ENCODE results near the gene GOLPH3. TPM values are rescaled to one million over a fixed set of nuclear protein-coding genes. Genes with fewer than 3 reads are reported as not detected.

The GOLPH3 gene
- total and polyA plus RNA-seq, 2 of the 4 experiments (the other 2 are of a cell fraction), result 38.2 to 41.3 TPM

DNA sequence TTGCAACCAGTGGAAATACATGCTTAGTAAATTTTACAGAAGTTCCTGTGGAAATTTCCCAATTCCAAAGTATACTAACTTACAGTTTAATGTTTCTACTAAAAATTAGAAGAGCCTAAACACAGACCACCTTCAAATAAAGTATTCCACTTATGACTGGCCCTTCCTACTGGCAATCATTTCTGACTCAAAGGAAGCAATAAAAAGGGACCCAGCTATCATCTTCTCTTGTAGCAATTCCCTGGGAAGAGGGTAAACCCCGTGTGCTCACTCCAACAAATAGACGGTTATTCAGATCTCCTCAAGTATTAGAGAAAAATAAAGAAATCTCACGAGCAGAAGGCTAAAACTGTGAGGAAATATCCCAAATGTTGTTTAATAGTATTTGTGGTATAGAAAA is 43.3 kb downstream of the GOLPH3 start:
- H3K23ac ChIP-seq (ENCODE audit: low read depth, low read length), result no peak overlapping the region
- H3K27ac ChIP-seq (ENCODE audit: insufficient read depth, low read length), result no peak overlapping the region
- H2AK5ac ChIP-seq (ENCODE audit: low read depth, low read length), result no peak overlapping the region
- H3K18ac ChIP-seq (ENCODE audit: low read depth, low read length), result no peak overlapping the region
- H4K91ac ChIP-seq (ENCODE audit: insufficient read depth, low read depth, low read length), result no peak overlapping the region
- TF ChIP-seq RCOR1 (IDR thresholded peaks at IDR 0.05; ENCODE audit: insufficient replicate concordance, low read length), result no peak
- TF ChIP-seq RAD21 (IDR thresholded peaks at IDR 0.05; ENCODE audit: low read length), result no peak
- TF ChIP-seq CEBPB (IDR thresholded peaks at IDR 0.05; ENCODE audit: low read depth, low read length), result no peak
- no peak for TF ChIP-seq MAZ (IDR thresholded peaks at IDR 0.05; ENCODE audit: borderline replicate concordance, low read depth, low read length)
- TF ChIP-seq ELK1 (IDR thresholded peaks at IDR 0.05; ENCODE audit: borderline replicate concordance, low read depth, low read length), result no peak
- TF ChIP-seq MXI1 (IDR thresholded peaks at IDR 0.05; ENCODE audit: borderline replicate concordance, low read depth, low read length), result no peak
- no peak for TF ChIP-seq NFE2L2 (IDR thresholded peaks at IDR 0.05; ENCODE audit: low read depth, low read length)
- TF ChIP-seq MAFK (IDR thresholded peaks at IDR 0.05; ENCODE audit: low read depth, low read length), result no peak
- no peak for TF ChIP-seq USF2 (IDR thresholded peaks at IDR 0.05; ENCODE audit: low read depth, low read length)
- TF ChIP-seq SMC3 (IDR thresholded peaks at IDR 0.05; ENCODE audit: low read depth, low read length), result no peak
- no peak for TF ChIP-seq RFX5 (IDR thresholded peaks at IDR 0.05; ENCODE audit: low read depth, low read length)
- no peak for TF ChIP-seq CHD1 (IDR thresholded peaks at IDR 0.05; ENCODE audit: low read depth, low read length)
- TF ChIP-seq, protein P1, sequence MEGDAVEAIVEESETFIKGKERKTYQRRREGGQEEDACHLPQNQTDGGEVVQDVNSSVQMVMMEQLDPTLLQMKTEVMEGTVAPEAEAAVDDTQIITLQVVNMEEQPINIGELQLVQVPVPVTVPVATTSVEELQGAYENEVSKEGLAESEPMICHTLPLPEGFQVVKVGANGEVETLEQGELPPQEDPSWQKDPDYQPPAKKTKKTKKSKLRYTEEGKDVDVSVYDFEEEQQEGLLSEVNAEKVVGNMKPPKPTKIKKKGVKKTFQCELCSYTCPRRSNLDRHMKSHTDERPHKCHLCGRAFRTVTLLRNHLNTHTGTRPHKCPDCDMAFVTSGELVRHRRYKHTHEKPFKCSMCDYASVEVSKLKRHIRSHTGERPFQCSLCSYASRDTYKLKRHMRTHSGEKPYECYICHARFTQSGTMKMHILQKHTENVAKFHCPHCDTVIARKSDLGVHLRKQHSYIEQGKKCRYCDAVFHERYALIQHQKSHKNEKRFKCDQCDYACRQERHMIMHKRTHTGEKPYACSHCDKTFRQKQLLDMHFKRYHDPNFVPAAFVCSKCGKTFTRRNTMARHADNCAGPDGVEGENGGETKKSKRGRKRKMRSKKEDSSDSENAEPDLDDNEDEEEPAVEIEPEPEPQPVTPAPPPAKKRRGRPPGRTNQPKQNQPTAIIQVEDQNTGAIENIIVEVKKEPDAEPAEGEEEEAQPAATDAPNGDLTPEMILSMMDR (conservative IDR thresholded peaks at IDR 0.05; ENCODE audit: low read depth, low read length), result no peak
- no peak for TF ChIP-seq FOS (IDR thresholded peaks at IDR 0.05; ENCODE audit: low read depth, low read length)
- TF ChIP-seq BHLHE40 (IDR thresholded peaks at IDR 0.05; ENCODE audit: low read depth, low read length), result no peak
- TF ChIP-seq POLR2A (IDR thresholded peaks at IDR 0.05; ENCODE audit: low read depth, low read length), result no peak
- no peak for ATAC-seq (ENCODE audit: low read depth)
- H2BK15ac ChIP-seq (ENCODE audit: low read depth, low read length), result no peak overlapping the region
- no peak overlapping the region for H4K5ac ChIP-seq (ENCODE audit: low read depth, low read length)
- H3K9me3 ChIP-seq (ENCODE audit: control insufficient read depth, insufficient read depth, low read length), result no peaks in the 10 kb centered on the region
- H3K79me1 ChIP-seq (ENCODE audit: low read depth in 1 of 2, low read length in 2 of 2), result peaks cover 43 to 70% of the 10 kb centered on the region in 2 experiments
- no peaks in the 10 kb centered on the region for H3K27me3 ChIP-seq (ENCODE audit: control insufficient read depth, insufficient read depth, low read length)
- H2AFZ ChIP-seq (replicated peaks; ENCODE audit: low read length, poor library complexity), result no peak overlapping the region
- POLR2A ChIA-PET (ENCODE audit: unreplicated experiment), result no interaction called here
- DNase-seq, result no peak
- no CpG with 5 or more reads among the region's 3 CpGs for WGBS, 2 experiments (ENCODE audit: extremely low coverage in 2 of 2, insufficient read length in 1 of 2)
- no peak overlapping the region for H2AK9ac ChIP-seq (replicated peaks; ENCODE audit: low read depth, low read length, poor library complexity)
- peaks cover 53% of the 10 kb centered on the region for H4K20me1 ChIP-seq (ENCODE audit: insufficient read depth, low read length)
- H3K4ac ChIP-seq (ENCODE audit: low read depth, low read length), result no peak overlapping the region
- H3K56ac ChIP-seq (ENCODE audit: extremely low read depth, insufficient read depth, low read length), result no peak overlapping the region
- CTCF ChIA-PET, result no interaction called here
- H3K36me3 ChIP-seq (ENCODE audit: control insufficient read depth, insufficient read depth, low read length), result peaks cover 23% of the 10 kb centered on the region
- dilution Hi-C loops (cut with HindIII; ENCODE audit: low sequenced_read_pairs, unreplicated experiment), result no loop called here
- no peak overlapping the region for H3K4me2 ChIP-seq (ENCODE audit: low read depth, low read length)
- H2BK120ac ChIP-seq (ENCODE audit: low read depth, low read length), result no peak overlapping the region
- H3K4me3 ChIP-seq (ENCODE audit: insufficient read depth, low read depth, low read length), result no peak overlapping the region
- H3K14ac ChIP-seq (replicated peaks; ENCODE audit: low read depth, low read length), result no peak overlapping the region
- no peak overlapping the region for H2BK20ac ChIP-seq (ENCODE audit: low read depth, low read length)
- peaks cover 6% of the 10 kb centered on the region; the same call in 1 of the 2 replicates for H3K9me1 ChIP-seq (ENCODE audit: insufficient read depth, low read length)
- no peak overlapping the region for H2BK5ac ChIP-seq (ENCODE audit: low read depth, low read length, poor library complexity, severe bottlenecking)
- no peak overlapping the region for H4K8ac ChIP-seq (ENCODE audit: low read depth in 2 of 2, low read length in 2 of 2)
- BruUV-seq (replicated peaks), result no TSS peak
- peaks cover 9% of the 10 kb centered on the region for H3K4me1 ChIP-seq (ENCODE audit: control insufficient read depth, insufficient read depth, low read length)
- intact Hi-C loops (cut with micrococcal nuclease), result no loop called here
- H3K9ac ChIP-seq (ENCODE audit: low read depth, low read length), result no peak overlapping the region
- in situ Hi-C loops (cut with MboI; ENCODE audit: low sequenced_read_pairs), result no loop called here

All from IMR-90 (cell line).